Stimulated activated CD8-positive, alpha-beta memory T cell treated with anti-CD3 and anti-CD28 coated beads, Interleukin-12 subunit alpha, Interleukin-12 subunit beta, amount 100 ng/mL, for 4 hours (primary cell): Measurements from ENCODE around the gene ABCA13.
"Not testable (repeated sequence)": the region's sequence is repeated elsewhere in the genome, so short reads cannot be mapped to it uniquely, and the experiment has no call there.

Experiments used
- DNase-seq: peaks from one replicate; pipeline ENCODE4 v3.0.0-alpha.2; 2020; ENCODE audit warnings: low read depth

Gene ABCA13, protein sequence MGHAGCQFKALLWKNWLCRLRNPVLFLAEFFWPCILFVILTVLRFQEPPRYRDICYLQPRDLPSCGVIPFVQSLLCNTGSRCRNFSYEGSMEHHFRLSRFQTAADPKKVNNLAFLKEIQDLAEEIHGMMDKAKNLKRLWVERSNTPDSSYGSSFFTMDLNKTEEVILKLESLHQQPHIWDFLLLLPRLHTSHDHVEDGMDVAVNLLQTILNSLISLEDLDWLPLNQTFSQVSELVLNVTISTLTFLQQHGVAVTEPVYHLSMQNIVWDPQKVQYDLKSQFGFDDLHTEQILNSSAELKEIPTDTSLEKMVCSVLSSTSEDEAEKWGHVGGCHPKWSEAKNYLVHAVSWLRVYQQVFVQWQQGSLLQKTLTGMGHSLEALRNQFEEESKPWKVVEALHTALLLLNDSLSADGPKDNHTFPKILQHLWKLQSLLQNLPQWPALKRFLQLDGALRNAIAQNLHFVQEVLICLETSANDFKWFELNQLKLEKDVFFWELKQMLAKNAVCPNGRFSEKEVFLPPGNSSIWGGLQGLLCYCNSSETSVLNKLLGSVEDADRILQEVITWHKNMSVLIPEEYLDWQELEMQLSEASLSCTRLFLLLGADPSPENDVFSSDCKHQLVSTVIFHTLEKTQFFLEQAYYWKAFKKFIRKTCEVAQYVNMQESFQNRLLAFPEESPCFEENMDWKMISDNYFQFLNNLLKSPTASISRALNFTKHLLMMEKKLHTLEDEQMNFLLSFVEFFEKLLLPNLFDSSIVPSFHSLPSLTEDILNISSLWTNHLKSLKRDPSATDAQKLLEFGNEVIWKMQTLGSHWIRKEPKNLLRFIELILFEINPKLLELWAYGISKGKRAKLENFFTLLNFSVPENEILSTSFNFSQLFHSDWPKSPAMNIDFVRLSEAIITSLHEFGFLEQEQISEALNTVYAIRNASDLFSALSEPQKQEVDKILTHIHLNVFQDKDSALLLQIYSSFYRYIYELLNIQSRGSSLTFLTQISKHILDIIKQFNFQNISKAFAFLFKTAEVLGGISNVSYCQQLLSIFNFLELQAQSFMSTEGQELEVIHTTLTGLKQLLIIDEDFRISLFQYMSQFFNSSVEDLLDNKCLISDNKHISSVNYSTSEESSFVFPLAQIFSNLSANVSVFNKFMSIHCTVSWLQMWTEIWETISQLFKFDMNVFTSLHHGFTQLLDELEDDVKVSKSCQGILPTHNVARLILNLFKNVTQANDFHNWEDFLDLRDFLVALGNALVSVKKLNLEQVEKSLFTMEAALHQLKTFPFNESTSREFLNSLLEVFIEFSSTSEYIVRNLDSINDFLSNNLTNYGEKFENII (N-terminal part only)

DNA sequence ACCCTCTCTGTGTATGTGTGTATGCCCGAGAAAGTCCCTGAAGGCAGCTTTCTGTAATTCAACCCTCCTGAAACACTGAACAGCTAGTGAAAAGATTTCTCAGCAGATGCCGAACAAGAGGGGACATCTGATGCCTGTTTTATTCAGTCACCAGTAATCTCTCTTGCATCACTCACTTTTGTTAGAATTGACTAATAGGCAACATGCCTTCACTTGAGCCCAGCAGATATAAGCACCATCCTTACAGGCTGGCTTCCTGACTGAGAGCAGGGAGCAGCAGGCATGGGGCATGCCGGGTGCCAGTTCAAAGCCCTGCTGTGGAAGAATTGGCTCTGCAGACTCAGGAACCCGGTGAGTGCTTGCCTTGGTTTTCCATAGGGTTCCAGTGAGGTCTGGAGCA lies at the start of gene ABCA13:
ABCA13 (plus strand) TSS at position 257 of the 400 bp plus-strand sequence; CDS start at position 283, 26 bp downstream.
- DNase-seq, result no peak

GRCh38 chr7:48126037-48126436 lies 45.2 kb upstream of the ABCA13 start:
- DNase-seq, result no peak

DNA sequence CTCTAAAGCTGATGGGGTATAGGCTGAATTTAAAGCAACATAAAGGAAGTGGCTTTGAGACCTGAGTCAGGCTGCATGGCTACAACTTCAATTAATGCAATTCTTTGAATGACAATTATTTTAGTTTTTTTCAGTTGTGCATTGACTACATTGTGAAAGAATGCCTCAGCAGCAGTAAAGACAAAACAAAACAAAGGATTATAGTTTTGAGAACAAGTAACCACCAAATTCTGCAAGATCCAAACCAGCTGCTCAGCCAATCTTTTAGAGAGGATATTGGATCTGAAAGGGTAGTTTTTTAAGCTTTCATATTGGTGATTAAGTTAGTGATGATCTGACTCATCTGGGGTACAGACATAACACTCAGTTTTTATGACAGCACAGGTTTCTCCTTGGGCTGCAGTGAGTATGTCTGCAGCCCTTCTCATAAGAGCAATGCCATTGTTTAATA lies 40.6 kb upstream of the ABCA13 start:
- no peak for DNase-seq

- DNase-seq, result no peak
Measured at GRCh38 chr7:48132792-48133191, 38.5 kb upstream of the ABCA13 start.

DNA sequence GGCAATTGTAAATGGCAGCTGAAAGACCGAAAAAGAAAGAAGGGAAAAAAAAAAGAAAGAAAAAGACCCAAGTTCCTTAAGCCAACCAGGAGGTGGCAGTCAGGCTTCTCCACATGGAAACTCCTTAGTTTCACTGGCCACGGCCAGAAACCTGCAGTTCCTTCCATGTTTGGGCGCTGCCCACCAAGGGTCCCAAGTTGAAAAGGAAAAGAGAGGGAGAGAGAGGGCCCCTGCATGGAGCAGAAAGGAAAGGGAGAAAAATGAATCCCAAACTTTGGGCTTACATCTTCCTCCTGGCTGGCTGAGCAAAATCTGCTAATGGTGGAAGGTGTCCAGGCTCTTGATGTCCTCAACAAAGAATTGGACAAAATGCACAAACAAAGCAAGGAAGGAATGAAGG lies 31.8 kb upstream of the ABCA13 start:
- DNase-seq, result no peak

- DNase-seq, result no peak
Measured at GRCh38 chr7:48140001-48140681, 31.1 kb upstream of the ABCA13 start.

- no peak for DNase-seq
Measured at GRCh38 chr7:48141521-48141920, 29.7 kb upstream of the ABCA13 start.

- DNase-seq, result no peak
Measured at GRCh38 chr7:48144291-48144768, 26.9 kb upstream of the ABCA13 start.

GRCh38 chr7:48147078-48147591 lies 24.1 kb upstream of the ABCA13 start:
- no peak for DNase-seq

DNA sequence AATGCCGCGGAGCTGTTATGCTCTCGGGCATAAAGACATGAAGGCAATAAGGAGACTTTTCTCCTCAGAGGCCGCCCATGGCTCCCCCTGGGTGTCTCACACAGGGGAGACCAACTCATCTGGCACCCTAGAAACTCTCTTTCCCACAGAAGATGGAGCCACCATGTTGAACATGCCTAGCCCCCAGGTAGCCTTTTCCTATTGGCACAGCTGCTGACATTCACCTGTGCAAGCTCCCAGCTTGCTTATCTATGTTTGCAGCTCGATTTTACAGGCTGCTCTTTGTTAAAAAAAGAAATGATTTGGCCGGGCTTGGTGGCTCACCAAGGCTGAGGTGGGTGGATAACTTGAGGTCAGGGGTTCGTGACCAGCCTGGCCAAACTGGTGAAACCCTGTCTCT lies 23.6 kb upstream of the ABCA13 start:
- DNase-seq, result not testable (repeated sequence)

GRCh38 chr7:48148311-48148710 lies 22.9 kb upstream of the ABCA13 start:
- no peak for DNase-seq

DNA sequence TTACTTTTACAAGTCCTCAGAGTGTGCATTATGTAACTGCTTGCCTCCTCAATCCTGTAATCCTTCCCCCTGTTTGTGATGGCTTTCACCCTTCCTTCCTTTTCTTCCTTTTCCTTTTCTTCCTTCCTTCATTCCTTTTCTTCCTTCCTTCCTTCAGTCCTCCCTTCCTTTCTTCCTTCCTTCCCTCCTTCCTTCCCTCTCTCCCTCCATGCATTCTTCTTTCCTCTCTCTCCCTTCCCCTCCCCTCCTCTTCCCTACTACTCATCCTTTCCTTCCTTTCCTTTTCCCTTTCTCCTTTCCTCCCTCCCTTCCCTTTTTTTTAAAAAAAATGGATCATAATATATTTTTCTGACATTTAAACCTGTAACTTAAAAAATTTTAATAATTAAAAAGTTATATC lies 22.2 kb upstream of the ABCA13 start:
- DNase-seq, result no peak

DNA sequence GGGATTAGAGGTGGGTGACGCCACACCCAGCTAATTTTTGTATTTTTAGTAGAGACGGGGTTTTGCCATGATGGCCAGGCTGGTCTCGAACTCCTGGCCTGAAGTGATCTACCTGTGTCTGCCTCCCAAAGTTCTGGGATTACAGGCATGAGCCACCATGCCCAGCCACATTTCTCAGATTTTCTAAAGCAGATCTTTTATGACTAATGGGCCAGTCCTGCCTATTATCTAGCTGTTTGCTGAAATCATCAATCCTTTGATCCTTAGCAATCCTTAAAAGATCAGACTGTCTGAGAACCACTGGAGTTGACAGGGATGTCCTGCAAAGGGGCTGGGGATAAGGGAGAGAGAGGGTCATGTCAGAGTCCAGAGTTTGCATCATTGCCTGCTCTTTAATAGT lies 21.2 kb upstream of the ABCA13 start:
- no peak for DNase-seq

DNA sequence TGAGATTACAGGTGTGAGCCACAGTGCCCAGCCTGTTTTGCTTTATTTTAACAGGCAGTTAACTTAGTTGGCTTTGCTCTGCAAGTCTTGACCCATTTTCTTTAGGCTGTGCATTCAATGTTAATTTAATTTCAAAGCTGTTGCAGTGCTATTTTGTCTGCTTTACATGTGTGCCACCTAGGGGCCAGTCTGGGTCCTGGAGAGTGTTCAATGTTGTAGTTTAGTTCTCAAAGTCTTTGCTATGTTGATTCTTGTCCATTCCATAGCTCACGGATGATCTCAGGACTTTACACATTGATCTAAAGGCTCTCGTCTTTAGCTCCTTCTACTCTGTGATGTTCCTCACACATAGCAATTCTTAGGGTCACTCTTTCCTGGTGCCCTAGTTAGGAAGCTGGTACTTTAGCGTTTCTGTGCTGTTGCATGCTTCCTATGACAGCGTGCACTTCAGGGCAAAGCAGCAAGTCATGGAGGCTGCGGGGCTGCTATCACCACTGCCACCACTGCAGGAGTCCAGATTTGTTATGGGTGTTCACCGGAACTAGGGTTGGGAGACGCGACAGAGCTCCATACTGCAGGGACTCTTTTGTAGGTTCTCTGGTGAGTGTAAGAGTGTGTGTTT lies 16.4 kb upstream of the ABCA13 start:
- no peak for DNase-seq

DNA sequence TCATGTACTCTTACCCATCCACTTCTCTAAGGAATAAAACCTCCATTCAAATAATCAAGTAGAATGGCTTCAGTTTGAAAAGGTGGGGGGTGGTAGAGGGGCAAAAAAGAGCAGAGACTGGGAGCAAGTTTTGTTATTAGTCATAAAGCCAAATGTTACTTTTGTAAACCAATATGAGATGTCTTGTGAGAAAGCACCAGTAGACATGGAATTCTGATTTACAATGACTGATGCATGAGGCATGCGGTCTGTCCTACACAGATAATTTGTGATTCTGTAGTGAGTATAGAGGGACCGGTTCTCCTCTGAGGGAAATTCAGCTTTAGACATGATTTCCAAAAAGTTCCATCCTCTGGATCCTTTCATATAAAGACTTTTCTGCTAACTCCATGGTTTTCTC lies 12.9 kb upstream of the ABCA13 start:
- DNase-seq, result no peak

DNA sequence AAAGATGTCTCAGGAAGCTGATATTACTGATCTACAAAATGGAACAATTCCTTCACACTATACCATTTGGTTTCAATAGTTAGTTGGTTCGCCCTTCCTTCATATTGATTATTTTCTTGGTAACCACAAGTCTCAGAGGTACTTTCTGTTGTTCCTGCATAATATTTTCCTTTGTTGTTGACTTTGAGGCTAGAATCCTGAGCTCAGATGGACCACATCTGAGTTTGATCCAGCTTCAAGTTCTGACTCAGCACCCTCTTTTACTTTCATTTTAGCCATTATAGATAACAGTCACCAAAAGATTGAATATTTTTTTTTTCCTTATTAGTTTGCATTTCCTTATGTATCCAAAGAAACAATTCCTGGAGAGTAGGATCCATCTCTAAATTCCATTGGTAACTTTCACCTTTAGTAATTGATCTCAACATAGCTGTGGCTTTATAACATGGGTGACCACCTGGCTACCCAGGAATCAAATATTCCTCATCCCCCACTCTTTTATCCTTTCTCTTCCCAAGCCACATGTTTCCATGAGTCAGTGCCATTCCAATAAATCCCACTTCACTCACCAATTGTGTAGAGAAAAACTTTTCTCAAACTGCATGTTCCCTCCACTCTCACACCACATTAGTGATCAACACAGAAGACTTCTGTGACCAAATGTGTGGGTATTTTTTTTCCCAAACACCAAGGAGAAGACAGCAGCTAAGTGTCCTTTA lies 9.7 kb upstream of the ABCA13 start:
- DNase-seq, result no peak

GRCh38 chr7:48165157-48165556 lies 6.1 kb upstream of the ABCA13 start:
- DNase-seq, result no peak

GRCh38 chr7:48168159-48168558 lies 3.1 kb upstream of the ABCA13 start:
- no peak for DNase-seq

GRCh38 chr7:48170506-48170905 lies 752 bp upstream of the ABCA13 start:
- no peak for DNase-seq

GRCh38 chr7:48173313-48173712 lies 2.1 kb downstream of the ABCA13 start:
- DNase-seq, result no peak
